Vagina (tissue), 2 donors: Measurements from ENCODE around the gene HHIPL2. TPM values are rescaled to one million over a fixed set of nuclear protein-coding genes. Genes with fewer than 3 reads are reported as not detected.
"Not testable (repeated sequence)": the region's sequence is repeated elsewhere in the genome, so short reads cannot be mapped to it uniquely, and the experiment has no call there.

Source experiments
- DNase-seq, 2 donors: peaks; one replicate each; pipeline ENCODE4 v3.0.0-alpha.2; 2017; ENCODE audit errors: extremely low spot score in 2 of 2
- H3K27ac ChIP-seq: fragments of 200-600 bp; sonication (generic); one replicate; pipeline ENCODE4 v1.5.1; 2019
- H3K27me3 ChIP-seq: fragments of 200-600 bp; sonication (generic); one replicate; pipeline ENCODE4 v1.5.1; 2019
- H3K36me3 ChIP-seq, 2 donors: fragments of 200-600 bp; sonication (generic); one replicate each; pipeline ENCODE4 v1.5.1; 2017 to 2019
- H3K4me1 ChIP-seq: fragments of 200-600 bp; sonication (generic); one replicate; pipeline ENCODE4 v1.5.1; 2019
- H3K4me3 ChIP-seq, 2 donors: fragments of 200-600 bp; sonication (generic); 1 replicate in 1 of 2; 2 replicates in 1 of 2; pipeline ENCODE4 v1.5.1; 2016 to 2019
- H3K9me3 ChIP-seq: fragments of 200-600 bp; sonication (generic); one replicate; pipeline ENCODE4 v1.5.1; 2019
- CTCF ChIP-seq, 3 experiments: fragments of 450-650 bp in 2 of 3; fragments of 200-600 bp in 1 of 3; sonication (generic) in 1 of 3; IDR thresholded peaks; one replicate each; pipeline ENCODE4 v1.5.1; 2017 to 2019; ENCODE audit warnings: antibody characterized with exemption in 3 of 3, mild to moderate bottlenecking in 2 of 3, moderate library complexity in 2 of 3
- POLR2A ChIP-seq, 2 donors: fragments of 450-650 bp; IDR thresholded peaks; one replicate each; pipeline ENCODE4 v1.6.1; 2017; ENCODE audit warnings: antibody characterized with exemption in 2 of 2, mild to moderate bottlenecking in 2 of 2, moderate library complexity in 2 of 2
- POLR2AphosphoS5 ChIP-seq, 2 donors: sonication (generic); formaldehyde crosslinking; IDR thresholded peaks; one replicate each; pipeline ENCODE4 v1.9.0; 2017; ENCODE audit warnings: antibody characterized with exemption in 2 of 2, mild to moderate bottlenecking in 2 of 2, low read depth in 1 of 2; ENCODE audit not compliant: insufficient read depth in 1 of 2
- intact Hi-C: fragments of 100-400 bp; cut with DNase I; formaldehyde crosslinking; loops from one replicate; pipeline ENCODE4 v1.15.1; 2023
- total RNA-seq: library from RNA; depleted of rRNA; stranded (reverse); fragments of >200 nt; gene quantifications from one replicate; pipeline ENCODE4 v1.2.3, GENCODE V29; 2016

HHIPL2 gene
- total RNA-seq, 1 donor from 2014 or later: not detected

- H3K9me3 ChIP-seq: no peaks in the 10 kb centered on the region
- H3K4me1 ChIP-seq: no peaks in the 10 kb centered on the region
- intact Hi-C loops: no loop called here
- no peaks in the 10 kb centered on the region for H3K36me3 ChIP-seq
- H3K27me3 ChIP-seq: no peaks in the 10 kb centered on the region
- no peak for DNase-seq
- TF ChIP-seq POLR2AphosphoS5 (IDR thresholded peaks at IDR 0.05; ENCODE audit: insufficient read depth in 1 of 2, low read depth in 1 of 2) (no peak), POLR2A (IDR thresholded peaks at IDR 0.05) (no peak), CTCF (IDR thresholded peaks at IDR 0.05) (no peak)
- no peak overlapping the region for H3K27ac ChIP-seq
- H3K4me3 ChIP-seq: no peak overlapping the region
These were observed 25.6 kb downstream of the HHIPL2 start for GRCh38 chr1:222522105-222522915.

- TF ChIP-seq POLR2A (IDR thresholded peaks at IDR 0.05) (no peak), POLR2AphosphoS5 (IDR thresholded peaks at IDR 0.05; ENCODE audit: insufficient read depth in 1 of 2, low read depth in 1 of 2) (no peak), CTCF (IDR thresholded peaks at IDR 0.05) (no peak)
- intact Hi-C loops: no loop called here
- H3K4me1 ChIP-seq: no peaks in the 10 kb centered on the region
- DNase-seq: no peak
- H3K4me3 ChIP-seq: no peak overlapping the region
- no peaks in the 10 kb centered on the region for H3K36me3 ChIP-seq
- H3K27me3 ChIP-seq: no peaks in the 10 kb centered on the region
- no peaks in the 10 kb centered on the region for H3K9me3 ChIP-seq
- H3K27ac ChIP-seq: no peak overlapping the region
These were observed 26.4 kb downstream of the HHIPL2 start for GRCh38 chr1:222521299-222522104.

- H3K27ac ChIP-seq, H3K36me3 ChIP-seq, intact Hi-C loops, H3K9me3 ChIP-seq, H3K4me3 ChIP-seq, H3K4me1 ChIP-seq, DNase-seq, H3K27me3 ChIP-seq: not testable (repeated sequence)
These were observed 58.4 kb downstream of the HHIPL2 start for GRCh38 chr1:222489496-222489895.

GRCh38 chr1:222487774-222488173 is 60.1 kb downstream of the HHIPL2 start:
- H3K4me3 ChIP-seq, H3K27me3 ChIP-seq, H3K27ac ChIP-seq, intact Hi-C loops, H3K9me3 ChIP-seq, H3K4me1 ChIP-seq, DNase-seq, H3K36me3 ChIP-seq: not testable (repeated sequence)

- H3K9me3 ChIP-seq, H3K27ac ChIP-seq, H3K4me3 ChIP-seq, H3K4me1 ChIP-seq, intact Hi-C loops, DNase-seq, H3K27me3 ChIP-seq, H3K36me3 ChIP-seq: not testable (repeated sequence)
These were observed 63.9 kb downstream of the HHIPL2 start for GRCh38 chr1:222484005-222484404.

GRCh38 chr1:222479567-222479966 is 68.3 kb downstream of the HHIPL2 start:
- DNase-seq, H3K27ac ChIP-seq, intact Hi-C loops, H3K4me3 ChIP-seq, H3K9me3 ChIP-seq, H3K36me3 ChIP-seq, H3K27me3 ChIP-seq, H3K4me1 ChIP-seq: not testable (repeated sequence)

- H3K27me3 ChIP-seq, H3K27ac ChIP-seq, H3K36me3 ChIP-seq, intact Hi-C loops, H3K4me3 ChIP-seq, DNase-seq, H3K9me3 ChIP-seq, H3K4me1 ChIP-seq: not testable (repeated sequence)
These were observed 71.5 kb downstream of the HHIPL2 start for GRCh38 chr1:222476436-222476835.

- H3K9me3 ChIP-seq, H3K27me3 ChIP-seq, H3K4me3 ChIP-seq, H3K36me3 ChIP-seq, intact Hi-C loops, H3K4me1 ChIP-seq, H3K27ac ChIP-seq: not testable (repeated sequence)
- DNase-seq: peak in 1 of 2 donors; percentile 44
These were observed 74.2 kb downstream of the HHIPL2 start for GRCh38 chr1:222473717-222474116.

- H3K36me3 ChIP-seq, intact Hi-C loops, H3K9me3 ChIP-seq, H3K4me3 ChIP-seq, H3K27ac ChIP-seq, H3K27me3 ChIP-seq, H3K4me1 ChIP-seq: not testable (repeated sequence)
- peak in 1 of 2 donors; percentile 52 for DNase-seq
These were observed 74.9 kb downstream of the HHIPL2 start for GRCh38 chr1:222472776-222473540.
